Measurements from ENCODE around the gene MKI67.
"Not testable (repeated sequence)": the region's sequence is repeated elsewhere in the genome, so short reads cannot be mapped to it uniquely, and the experiment has no call there.

The MKI67 gene

DNA sequence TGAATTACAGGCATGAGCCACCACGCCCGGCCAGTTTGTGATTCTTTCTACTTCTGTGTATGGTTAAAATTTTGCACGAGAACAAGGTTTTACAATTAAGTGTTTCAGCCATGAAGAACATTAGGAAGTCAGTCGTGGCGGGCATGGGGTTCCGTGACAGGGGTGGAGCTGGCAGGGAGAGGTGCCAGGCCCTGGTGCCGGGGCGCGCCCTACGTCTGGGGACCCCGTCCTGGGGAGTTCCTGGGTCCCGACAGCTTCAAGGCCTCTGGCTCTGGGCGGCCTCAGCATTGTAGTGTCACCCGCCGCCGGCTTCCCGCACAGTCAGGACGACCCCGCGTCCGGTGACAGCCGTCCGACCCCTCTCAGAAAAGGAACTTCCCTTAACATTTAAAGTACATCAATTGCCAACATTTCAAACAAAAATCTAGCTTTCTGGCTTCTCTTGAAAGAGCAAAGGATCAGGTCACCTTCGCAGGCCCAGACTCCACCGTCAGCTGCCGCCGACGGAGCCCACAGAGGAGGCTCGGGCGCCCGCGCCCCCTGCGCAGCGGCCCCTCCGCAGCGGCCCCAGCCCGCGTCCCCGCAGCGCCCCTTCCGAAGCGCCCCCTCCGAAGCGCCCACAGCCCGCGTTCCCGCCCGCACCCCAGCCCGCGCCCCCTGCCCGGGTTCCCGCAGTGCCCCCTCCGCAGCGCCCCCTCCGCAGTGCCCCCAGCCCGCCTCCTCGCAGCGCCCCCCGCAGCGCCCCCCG is 23.2 kb upstream of the MKI67 start:
- TF ChIP-seq, protein P1, sequence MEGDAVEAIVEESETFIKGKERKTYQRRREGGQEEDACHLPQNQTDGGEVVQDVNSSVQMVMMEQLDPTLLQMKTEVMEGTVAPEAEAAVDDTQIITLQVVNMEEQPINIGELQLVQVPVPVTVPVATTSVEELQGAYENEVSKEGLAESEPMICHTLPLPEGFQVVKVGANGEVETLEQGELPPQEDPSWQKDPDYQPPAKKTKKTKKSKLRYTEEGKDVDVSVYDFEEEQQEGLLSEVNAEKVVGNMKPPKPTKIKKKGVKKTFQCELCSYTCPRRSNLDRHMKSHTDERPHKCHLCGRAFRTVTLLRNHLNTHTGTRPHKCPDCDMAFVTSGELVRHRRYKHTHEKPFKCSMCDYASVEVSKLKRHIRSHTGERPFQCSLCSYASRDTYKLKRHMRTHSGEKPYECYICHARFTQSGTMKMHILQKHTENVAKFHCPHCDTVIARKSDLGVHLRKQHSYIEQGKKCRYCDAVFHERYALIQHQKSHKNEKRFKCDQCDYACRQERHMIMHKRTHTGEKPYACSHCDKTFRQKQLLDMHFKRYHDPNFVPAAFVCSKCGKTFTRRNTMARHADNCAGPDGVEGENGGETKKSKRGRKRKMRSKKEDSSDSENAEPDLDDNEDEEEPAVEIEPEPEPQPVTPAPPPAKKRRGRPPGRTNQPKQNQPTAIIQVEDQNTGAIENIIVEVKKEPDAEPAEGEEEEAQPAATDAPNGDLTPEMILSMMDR (IDR thresholded peaks at IDR 0.05; ENCODE audit: low read depth, low read length): no peak
- DNase-seq (ENCODE audit: low read depth, low spot score): no peak
- in situ Hi-C loops (cut with HindIII; ENCODE audit: low sequenced_read_pairs): no loop called here
- H3K4me3 ChIP-seq (ENCODE audit: low read depth, low read length): no peak overlapping the region

DNA sequence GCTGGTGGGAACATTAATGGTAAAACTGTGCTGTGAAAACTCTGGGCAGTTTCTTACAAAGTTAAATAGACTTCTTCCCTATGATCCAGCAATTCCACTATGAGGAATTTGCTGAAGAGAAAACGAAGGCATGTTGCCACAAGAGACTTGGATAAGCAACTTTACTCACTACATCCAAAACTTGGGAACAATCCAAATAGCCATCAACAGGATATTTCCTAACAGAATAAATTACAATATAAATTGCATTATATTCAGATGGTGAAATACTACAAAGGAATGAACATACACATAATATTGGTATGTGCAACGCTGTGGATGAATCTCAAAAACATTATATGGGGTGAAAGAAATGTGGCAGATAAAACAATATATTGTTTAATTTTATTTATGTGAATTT is 21.4 kb upstream of the MKI67 start:
- no peak overlapping the region for H3K4me3 ChIP-seq (ENCODE audit: low read depth, low read length)
- in situ Hi-C loops (cut with HindIII; ENCODE audit: low sequenced_read_pairs): no loop called here
- TF ChIP-seq, protein P1 (IDR thresholded peaks at IDR 0.05; ENCODE audit: low read depth, low read length): no peak
- peak; percentile 12 for DNase-seq (ENCODE audit: low read depth, low spot score)

DNA sequence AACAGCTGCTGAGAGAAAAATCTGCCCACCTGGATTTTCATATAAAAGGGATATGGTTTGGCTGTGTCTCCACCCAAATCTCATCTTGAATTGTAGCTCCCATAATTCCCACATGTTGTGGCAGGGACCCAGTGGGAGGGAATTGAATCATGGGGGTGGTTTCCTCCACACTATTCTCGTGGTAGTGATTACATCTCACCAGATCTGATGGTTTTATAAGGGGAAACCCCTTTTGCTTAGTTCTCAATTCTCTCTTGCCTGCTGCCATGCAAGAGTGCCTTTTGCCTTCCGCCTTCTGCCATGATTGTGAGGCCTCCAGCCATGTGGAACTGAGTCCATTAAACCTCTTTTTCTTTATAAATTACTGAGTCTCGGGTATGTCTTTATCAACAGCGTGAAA is 20.8 kb upstream of the MKI67 start:
- DNase-seq (ENCODE audit: low read depth, low spot score): no peak
- TF ChIP-seq, protein P1 (IDR thresholded peaks at IDR 0.05; ENCODE audit: low read depth, low read length): no peak
- in situ Hi-C loops (cut with HindIII; ENCODE audit: low sequenced_read_pairs): no loop called here
- no peak overlapping the region for H3K4me3 ChIP-seq (ENCODE audit: low read depth, low read length)

DNA sequence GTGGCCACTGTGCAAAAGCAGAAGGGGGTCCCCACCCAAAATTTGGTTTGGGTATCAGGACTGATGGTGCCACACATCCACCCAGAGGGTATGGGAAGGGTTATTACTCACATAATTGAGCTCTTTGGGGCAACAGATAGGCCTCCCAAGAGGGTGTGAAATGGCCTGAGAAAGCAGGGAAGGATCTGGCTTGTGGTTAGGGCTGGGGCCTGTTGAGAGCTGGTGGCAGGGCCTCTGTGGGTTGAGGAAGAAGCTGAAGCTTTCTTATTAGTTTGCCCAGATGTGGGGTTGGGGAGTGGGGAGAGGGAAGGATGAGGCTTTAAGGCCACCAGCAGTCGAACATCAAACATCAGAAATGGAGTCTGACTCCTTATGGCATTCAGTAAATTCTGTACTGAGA is 18.3 kb upstream of the MKI67 start:
- in situ Hi-C loops (cut with HindIII; ENCODE audit: low sequenced_read_pairs): no loop called here

DNA sequence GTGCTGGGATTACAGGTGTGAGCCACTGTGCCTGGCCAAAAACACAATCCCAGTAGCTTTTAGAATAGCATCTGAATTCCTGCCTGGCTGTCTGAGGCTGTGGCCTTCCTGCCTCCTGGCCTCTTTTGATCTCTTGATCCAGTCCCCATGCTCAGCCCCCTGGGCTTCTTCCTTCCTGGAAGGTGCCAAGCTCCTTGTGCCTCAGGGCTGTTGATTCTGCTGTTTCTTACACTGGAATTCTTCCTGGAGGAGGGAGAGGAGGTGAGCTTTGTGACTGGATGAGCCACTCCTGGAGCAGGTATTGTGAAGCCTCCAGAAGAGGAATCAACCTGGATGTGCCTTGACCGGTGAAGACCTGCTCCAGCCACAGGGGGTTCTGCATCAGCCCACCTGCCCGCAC is 17.3 kb upstream of the MKI67 start:
- in situ Hi-C loops (cut with HindIII; ENCODE audit: low sequenced_read_pairs): no loop called here
- DNase-seq (ENCODE audit: low read depth, low spot score): no peak
- no peak overlapping the region for H3K4me3 ChIP-seq (ENCODE audit: low read depth, low read length)
- TF ChIP-seq, protein P1 (IDR thresholded peaks at IDR 0.05; ENCODE audit: low read depth, low read length): no peak

More for the DNA sequence above, 18.3 kb upstream of the MKI67 start:
- TF ChIP-seq, protein P1 (IDR thresholded peaks at IDR 0.05; ENCODE audit: low read depth, low read length): no peak
- no peak for DNase-seq (ENCODE audit: low read depth, low spot score)
- H3K4me3 ChIP-seq (ENCODE audit: low read depth, low read length): no peak overlapping the region

DNA sequence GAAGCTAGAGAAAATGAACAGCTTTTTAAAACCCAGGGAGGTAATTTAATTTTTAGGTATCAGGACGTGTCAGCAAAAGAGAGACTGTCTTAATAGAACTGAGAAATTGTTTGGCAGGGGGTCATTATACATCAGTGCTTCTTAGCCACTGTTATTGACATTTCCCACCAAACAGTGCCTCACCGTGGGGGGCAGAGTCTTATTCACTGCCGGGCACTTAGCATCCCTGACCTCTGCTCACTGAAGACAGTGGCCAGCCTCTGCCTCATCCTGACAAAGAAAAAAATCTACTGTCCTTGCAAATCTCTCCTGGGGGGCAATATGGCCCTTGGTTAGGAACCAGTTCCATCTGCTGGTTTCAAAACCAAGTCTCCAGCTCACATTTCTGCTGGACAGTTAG is 14.2 kb upstream of the MKI67 start:
- in situ Hi-C loops (cut with HindIII; ENCODE audit: low sequenced_read_pairs): no loop called here
- DNase-seq (ENCODE audit: low read depth, low spot score): no peak
- no peak overlapping the region for H3K4me3 ChIP-seq (ENCODE audit: low read depth, low read length)
- TF ChIP-seq, protein P1 (IDR thresholded peaks at IDR 0.05; ENCODE audit: low read depth, low read length): no peak

DNA sequence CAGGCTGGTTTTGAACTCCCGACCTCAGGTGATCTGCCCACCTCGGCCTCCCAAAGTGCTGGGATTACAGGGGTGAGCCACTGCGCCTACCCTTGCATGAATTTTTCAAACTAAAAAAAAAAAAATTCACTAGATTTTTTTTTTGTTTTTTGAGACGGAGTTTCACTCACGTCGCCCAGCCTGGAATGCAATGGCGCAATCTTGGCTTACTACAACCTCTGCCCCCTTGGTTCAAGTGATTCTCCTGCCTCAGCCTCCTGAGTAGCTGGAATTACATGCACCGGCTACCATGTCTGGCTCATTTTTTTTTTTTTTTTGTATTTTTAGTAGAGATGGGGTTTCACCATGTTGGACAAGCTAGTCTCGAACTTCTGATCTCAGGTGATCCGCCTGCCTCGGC is 12.2 kb upstream of the MKI67 start:
- H3K4me3 ChIP-seq (ENCODE audit: low read depth, low read length); DNase-seq (ENCODE audit: low read depth, low spot score); in situ Hi-C loops (cut with HindIII; ENCODE audit: low sequenced_read_pairs): not testable (repeated sequence)
